ENCODE results near the gene SHQ1.

DNA sequence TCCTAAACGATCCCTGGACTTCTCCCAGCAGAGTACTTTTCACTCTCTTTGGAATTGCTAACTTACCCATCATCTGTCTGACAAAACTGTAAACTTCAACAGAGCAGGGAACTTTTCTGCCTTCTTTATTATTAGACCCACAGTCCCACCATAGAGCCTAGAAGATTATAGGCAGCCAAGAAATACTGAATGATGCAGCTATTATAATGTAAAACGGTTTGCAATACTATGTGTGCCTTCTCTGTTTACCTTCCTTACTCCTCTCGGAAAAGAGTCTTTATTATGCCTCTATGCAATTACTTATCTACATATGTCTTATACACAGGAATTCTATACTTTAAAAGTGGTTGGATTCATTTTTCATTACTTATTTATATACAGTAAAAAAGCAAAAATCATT is 36.0 kb downstream of the SHQ1 start:
- TF ChIP-seq CTCF (conservative IDR thresholded peaks at IDR 0.05; ENCODE audit: low read depth, low read length) (no peak), SMC3 (IDR thresholded peaks at IDR 0.05; ENCODE audit: low read depth, low read length) (no peak), POLR2A (IDR thresholded peaks at IDR 0.05; ENCODE audit: low read depth, low read length) (no peak), RAD21 (IDR thresholded peaks at IDR 0.05; ENCODE audit: low read length) (no peak), MAZ (IDR thresholded peaks at IDR 0.05; ENCODE audit: borderline replicate concordance, low read depth, low read length) (no peak), MXI1 (IDR thresholded peaks at IDR 0.05; ENCODE audit: borderline replicate concordance, low read depth, low read length) (no peak), NFE2L2 (IDR thresholded peaks at IDR 0.05; ENCODE audit: low read depth, low read length) (no peak), MAFK (IDR thresholded peaks at IDR 0.05; ENCODE audit: low read depth, low read length) (no peak), CHD1 (IDR thresholded peaks at IDR 0.05; ENCODE audit: low read depth, low read length) (no peak), FOS (IDR thresholded peaks at IDR 0.05; ENCODE audit: low read depth, low read length) (no peak), RCOR1 (IDR thresholded peaks at IDR 0.05; ENCODE audit: insufficient replicate concordance, low read length) (no peak), RFX5 (IDR thresholded peaks at IDR 0.05; ENCODE audit: low read depth, low read length) (no peak)
- TF ChIP-seq, protein P1, sequence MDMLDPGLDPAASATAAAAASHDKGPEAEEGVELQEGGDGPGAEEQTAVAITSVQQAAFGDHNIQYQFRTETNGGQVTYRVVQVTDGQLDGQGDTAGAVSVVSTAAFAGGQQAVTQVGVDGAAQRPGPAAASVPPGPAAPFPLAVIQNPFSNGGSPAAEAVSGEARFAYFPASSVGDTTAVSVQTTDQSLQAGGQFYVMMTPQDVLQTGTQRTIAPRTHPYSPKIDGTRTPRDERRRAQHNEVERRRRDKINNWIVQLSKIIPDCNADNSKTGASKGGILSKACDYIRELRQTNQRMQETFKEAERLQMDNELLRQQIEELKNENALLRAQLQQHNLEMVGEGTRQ (IDR thresholded peaks at IDR 0.05; ENCODE audit: low read depth, low read length): no peak
- TF ChIP-seq, protein P2, sequence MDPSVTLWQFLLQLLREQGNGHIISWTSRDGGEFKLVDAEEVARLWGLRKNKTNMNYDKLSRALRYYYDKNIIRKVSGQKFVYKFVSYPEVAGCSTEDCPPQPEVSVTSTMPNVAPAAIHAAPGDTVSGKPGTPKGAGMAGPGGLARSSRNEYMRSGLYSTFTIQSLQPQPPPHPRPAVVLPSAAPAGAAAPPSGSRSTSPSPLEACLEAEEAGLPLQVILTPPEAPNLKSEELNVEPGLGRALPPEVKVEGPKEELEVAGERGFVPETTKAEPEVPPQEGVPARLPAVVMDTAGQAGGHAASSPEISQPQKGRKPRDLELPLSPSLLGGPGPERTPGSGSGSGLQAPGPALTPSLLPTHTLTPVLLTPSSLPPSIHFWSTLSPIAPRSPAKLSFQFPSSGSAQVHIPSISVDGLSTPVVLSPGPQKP (IDR thresholded peaks at IDR 0.05; ENCODE audit: borderline replicate concordance, low read depth, low read length): no peak
